K562 (cell line): ENCODE results near the gene CIART. TPM values are rescaled to one million over a fixed set of nuclear protein-coding genes. Genes with fewer than 3 reads are reported as not detected.

Experiments used
- CREB1 ChIP-seq, 2 experiments: sonication (generic) in 1 of 2; formaldehyde crosslinking in 1 of 2; IDR thresholded peaks; 2 replicates each; pipeline versions ENCODE4 v1.6.1 to v1.8.0; 2012 to 2022; ENCODE audit warnings: inconsistent platforms in 1 of 2, mild to moderate bottlenecking in 1 of 2, missing genetic modification reagents in 1 of 2, moderate library complexity in 1 of 2
- CXXC5 ChIP-seq: fragments of 250-450 bp; sonication (Bioruptor Pico); IDR thresholded peaks from 2 replicates; pipeline ENCODE4 v1.8.0; 2022; ENCODE audit warnings: inconsistent platforms, mild to moderate bottlenecking, moderate library complexity
- FOXK1 ChIP-seq: sonication (generic); formaldehyde crosslinking; IDR thresholded peaks from 2 replicates; pipeline ENCODE4 v1.8.0; 2022; ENCODE audit warnings: missing genetic modification reagents, mild to moderate bottlenecking, borderline replicate concordance
- NBN ChIP-seq: fragments of 450-650 bp; IDR thresholded peaks from 2 replicates; pipeline ENCODE4 v1.6.1; 2016; ENCODE audit warnings: low read depth, mild to moderate bottlenecking
- PTTG1 ChIP-seq: fragments of 450-650 bp; IDR thresholded peaks from 2 replicates; pipeline ENCODE4 v1.6.1; 2016; ENCODE audit warnings: low read depth, mild to moderate bottlenecking, missing genetic modification characterization, missing compliant biosample characterization
- SAFB2 ChIP-seq: fragments of 200-400 bp; formaldehyde crosslinking; IDR thresholded peaks from 2 replicates; pipeline ENCODE4 v1.6.1; 2018; ENCODE audit warnings: borderline replicate concordance, low read length, low read depth, moderate library complexity; ENCODE audit not compliant: severe bottlenecking
- SP1 ChIP-seq: sonication (generic); formaldehyde crosslinking; IDR thresholded peaks from 2 replicates; pipeline ENCODE4 v1.8.1; 2022; ENCODE audit warnings: mild to moderate bottlenecking, missing genetic modification reagents
- TEAD1 ChIP-seq, 2 experiments: fragments of 450-650 bp in 1 of 2; sonication (generic) in 1 of 2; formaldehyde crosslinking; IDR thresholded peaks; 2 replicates each; pipeline versions ENCODE4 v1.4.0 to v1.8.0; 2020 to 2022; ENCODE audit warnings: mild to moderate bottlenecking in 2 of 2, missing genetic modification reagents in 1 of 2
- TSC22D4 ChIP-seq: fragments of 450-650 bp; IDR thresholded peaks from 2 replicates; pipeline ENCODE4 v1.6.1; 2016; ENCODE audit warnings: missing genetic modification characterization, missing biosample characterization, control low read depth
- YY1 ChIP-seq, 3 experiments: IDR thresholded peaks; 2 replicates each; pipeline ENCODE4 v1.6.1; 2011; ENCODE audit warnings: low read length in 2 of 3, mild to moderate bottlenecking in 2 of 3, moderate library complexity in 2 of 3, borderline replicate concordance in 1 of 3, control low read depth in 1 of 3, low read depth in 1 of 3; ENCODE audit not compliant: insufficient read depth in 3 of 3, insufficient replicate concordance in 2 of 3, control insufficient read depth in 1 of 3, insufficient read length in 1 of 3; ENCODE audit errors: extremely low read depth in 1 of 3
- ZFPM2 ChIP-seq: fragments of 250-450 bp; sonication (Bioruptor Pico); IDR thresholded peaks from 2 replicates; pipeline ENCODE4 v1.5.1; 2022; ENCODE audit warnings: mild to moderate bottlenecking
- ZNF174 ChIP-seq: fragments of 250-450 bp; sonication (Bioruptor Pico); IDR thresholded peaks from 2 replicates; pipeline ENCODE4 v1.4.0; 2020; ENCODE audit warnings: mild to moderate bottlenecking
- ZNF436 ChIP-seq: fragments of 250-450, 450-650 bp; sonication (Bioruptor Pico); formaldehyde crosslinking; IDR thresholded peaks from 2 replicates; pipeline ENCODE4 v1.7.0; 2020; ENCODE audit warnings: mild to moderate bottlenecking
- ZNF778 ChIP-seq: fragments of 450-650 bp; formaldehyde crosslinking; IDR thresholded peaks from 2 replicates; pipeline ENCODE4 v1.4.0; 2020; ENCODE audit warnings: mild to moderate bottlenecking, moderate library complexity
- polyA plus RNA-seq, 8 experiments: library from polyadenylated mRNA; depleted of rRNA in 4 of 8; stranded (reverse) in 5 of 8; unstranded in 3 of 8; fragments of >200 nt; fragmentation: Nextera tagmentation in 2 of 8; fragmentation: Illumina TruSeq in 1 of 8; extraction: Ambion mirVana in 2 of 8; extraction: Trizol in 1 of 8; gene quantifications; 2 replicates each; pipeline versions ENCODE4 v1.2.1 to v1.2.3, GENCODE V29; 2011 to 2014; ENCODE audit warnings: inconsistent platforms in 1 of 8, missing spikeins in 1 of 8
- total RNA-seq, 7 experiments: library from RNA; depleted of rRNA in 6 of 7; stranded (reverse); fragments of >200 nt in 6 of 7; fragmentation: Illumina TruSeq in 2 of 7; extraction: Trizol in 2 of 7; gene quantifications; 2 replicates each; pipeline versions ENCODE4 v1.2.1 to v1.2.3, GENCODE V29; 2011 to 2021; ENCODE audit warnings: low replicate concordance in 1 of 7
- TF ChIP-seq, protein P1 (sequence below): fragments of 250-450 bp; sonication (Bioruptor Pico); IDR thresholded peaks from 2 replicates; pipeline ENCODE4 v1.4.0; 2020; ENCODE audit warnings: mild to moderate bottlenecking, moderate library complexity
- TF ChIP-seq, protein P2 (sequence below): fragments of 450-650 bp; formaldehyde crosslinking; conservative IDR thresholded peaks from 2 replicates; pipeline ENCODE4 v1.4.0; 2022; ENCODE audit warnings: mild to moderate bottlenecking, missing genetic modification characterization
- TF ChIP-seq, protein P3 (sequence below): fragments of 250-450 bp; sonication (Bioruptor Pico); IDR thresholded peaks from 2 replicates; pipeline ENCODE4 v1.5.0; 2020; ENCODE audit warnings: mild to moderate bottlenecking, borderline replicate concordance
- TF ChIP-seq, protein P4 (sequence below): fragments of 450-650 bp; formaldehyde crosslinking; IDR thresholded peaks from 2 replicates; pipeline ENCODE4 v1.4.0; 2022; ENCODE audit warnings: missing genetic modification characterization

CIART gene
- total and polyA plus RNA-seq, 9 of the 15 experiments (the other 6 are each of a cell fraction or from before 2014, with no cell fraction given): 0.07 to 0.35 (median 0.19) TPM; not detected in 2

DNA sequence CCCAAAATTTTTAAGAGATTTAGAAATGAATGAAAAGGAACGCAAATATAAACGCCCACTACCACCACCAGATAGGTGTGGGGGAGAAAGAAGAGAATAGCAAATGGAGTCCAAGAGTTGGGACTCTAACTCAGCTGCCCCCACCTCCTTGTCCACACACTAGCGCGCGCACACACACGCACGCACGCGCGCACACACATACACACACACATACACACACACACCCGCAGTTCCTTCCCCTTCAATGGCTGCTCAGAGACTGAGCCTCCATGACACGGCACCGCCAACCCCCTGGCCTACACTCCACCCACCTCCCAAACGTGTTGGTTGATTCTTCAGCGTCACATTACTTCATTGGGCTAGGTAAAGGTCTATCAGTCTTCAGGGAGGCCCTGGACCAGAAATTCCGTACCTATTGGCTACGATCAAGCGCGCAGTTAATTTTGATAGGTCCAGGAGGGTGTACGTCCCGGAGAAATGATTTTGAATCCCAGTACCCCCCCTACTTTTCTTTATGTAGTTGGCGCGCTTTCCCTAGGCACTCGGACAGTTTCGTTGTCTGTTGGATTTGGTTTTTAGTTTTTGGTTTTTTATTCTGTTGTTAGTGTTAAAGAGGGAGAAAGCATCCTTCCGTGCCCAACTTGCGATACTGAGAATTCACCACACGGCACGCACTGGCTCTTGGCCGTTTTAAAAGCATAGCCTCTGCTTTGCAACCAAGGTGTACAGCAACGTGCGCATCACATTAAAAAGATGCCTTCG is 46.3 kb upstream of the CIART start, which contains the start of gene ANP32E (continued):
- TF ChIP-seq, protein P1, sequence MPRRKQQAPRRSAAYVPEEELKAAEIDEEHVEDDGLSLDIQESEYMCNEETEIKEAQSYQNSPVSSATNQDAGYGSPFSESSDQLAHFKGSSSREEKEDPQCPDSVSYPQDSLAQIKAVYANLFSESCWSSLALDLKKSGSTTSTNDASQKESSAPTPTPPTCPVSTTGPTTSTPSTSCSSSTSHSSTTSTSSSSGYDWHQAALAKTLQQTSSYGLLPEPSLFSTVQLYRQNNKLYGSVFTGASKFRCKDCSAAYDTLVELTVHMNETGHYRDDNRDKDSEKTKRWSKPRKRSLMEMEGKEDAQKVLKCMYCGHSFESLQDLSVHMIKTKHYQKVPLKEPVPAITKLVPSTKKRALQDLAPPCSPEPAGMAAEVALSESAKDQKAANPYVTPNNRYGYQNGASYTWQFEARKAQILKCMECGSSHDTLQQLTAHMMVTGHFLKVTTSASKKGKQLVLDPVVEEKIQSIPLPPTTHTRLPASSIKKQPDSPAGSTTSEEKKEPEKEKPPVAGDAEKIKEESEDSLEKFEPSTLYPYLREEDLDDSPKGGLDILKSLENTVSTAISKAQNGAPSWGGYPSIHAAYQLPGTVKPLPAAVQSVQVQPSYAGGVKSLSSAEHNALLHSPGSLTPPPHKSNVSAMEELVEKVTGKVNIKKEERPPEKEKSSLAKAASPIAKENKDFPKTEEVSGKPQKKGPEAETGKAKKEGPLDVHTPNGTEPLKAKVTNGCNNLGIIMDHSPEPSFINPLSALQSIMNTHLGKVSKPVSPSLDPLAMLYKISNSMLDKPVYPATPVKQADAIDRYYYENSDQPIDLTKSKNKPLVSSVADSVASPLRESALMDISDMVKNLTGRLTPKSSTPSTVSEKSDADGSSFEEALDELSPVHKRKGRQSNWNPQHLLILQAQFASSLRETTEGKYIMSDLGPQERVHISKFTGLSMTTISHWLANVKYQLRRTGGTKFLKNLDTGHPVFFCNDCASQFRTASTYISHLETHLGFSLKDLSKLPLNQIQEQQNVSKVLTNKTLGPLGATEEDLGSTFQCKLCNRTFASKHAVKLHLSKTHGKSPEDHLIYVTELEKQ (CRISPR knock-in tag): no peak
- TF ChIP-seq TEAD1 (CRISPR knock-in tag; IDR thresholded peaks at IDR 0.05): peak; percentile 20 to 58; a peak in 2 of 4 replicates
- TF ChIP-seq PTTG1: no peak
- no peak for TF ChIP-seq ZNF436
- peak; percentile 84; the same call in 1 of the 2 replicates for TF ChIP-seq CREB1 (IDR thresholded peaks at IDR 0.05)
- peak; percentile 86 for TF ChIP-seq CREB1 (CRISPR knock-in tag; IDR thresholded peaks at IDR 0.05)
- TF ChIP-seq TSC22D4: no peak
- TF ChIP-seq ZNF778 (CRISPR knock-in tag): no peak
- TF ChIP-seq FOXK1 (CRISPR knock-in tag): 0 out of 2 replicates have a peak, but pooled peaks have one; percentile 74
- TF ChIP-seq ZNF174 (CRISPR knock-in tag): no peak
- TF ChIP-seq YY1 (IDR thresholded peaks at IDR 0.05; ENCODE audit: borderline replicate concordance in 1 of 3, control insufficient read depth in 1 of 3, extremely low read depth in 1 of 3, insufficient read depth in 3 of 3, insufficient read length in 1 of 3, insufficient replicate concordance in 2 of 3, low read depth in 1 of 3, low read length in 2 of 3): peak; percentile 69 to 96 (median 93)
- peak; percentile 91 for TF ChIP-seq NBN
- TF ChIP-seq SP1 (CRISPR knock-in tag): peak; percentile 98
- no peak for TF ChIP-seq SAFB2
- TF ChIP-seq CXXC5 (CRISPR knock-in tag): peak; percentile 89
- no peak for TF ChIP-seq ZFPM2 (CRISPR knock-in tag)
- TF ChIP-seq, protein P2, sequence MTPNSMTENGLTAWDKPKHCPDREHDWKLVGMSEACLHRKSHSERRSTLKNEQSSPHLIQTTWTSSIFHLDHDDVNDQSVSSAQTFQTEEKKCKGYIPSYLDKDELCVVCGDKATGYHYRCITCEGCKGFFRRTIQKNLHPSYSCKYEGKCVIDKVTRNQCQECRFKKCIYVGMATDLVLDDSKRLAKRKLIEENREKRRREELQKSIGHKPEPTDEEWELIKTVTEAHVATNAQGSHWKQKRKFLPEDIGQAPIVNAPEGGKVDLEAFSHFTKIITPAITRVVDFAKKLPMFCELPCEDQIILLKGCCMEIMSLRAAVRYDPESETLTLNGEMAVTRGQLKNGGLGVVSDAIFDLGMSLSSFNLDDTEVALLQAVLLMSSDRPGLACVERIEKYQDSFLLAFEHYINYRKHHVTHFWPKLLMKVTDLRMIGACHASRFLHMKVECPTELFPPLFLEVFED (CRISPR knock-in tag): peak; percentile 77
- TF ChIP-seq, protein P3, sequence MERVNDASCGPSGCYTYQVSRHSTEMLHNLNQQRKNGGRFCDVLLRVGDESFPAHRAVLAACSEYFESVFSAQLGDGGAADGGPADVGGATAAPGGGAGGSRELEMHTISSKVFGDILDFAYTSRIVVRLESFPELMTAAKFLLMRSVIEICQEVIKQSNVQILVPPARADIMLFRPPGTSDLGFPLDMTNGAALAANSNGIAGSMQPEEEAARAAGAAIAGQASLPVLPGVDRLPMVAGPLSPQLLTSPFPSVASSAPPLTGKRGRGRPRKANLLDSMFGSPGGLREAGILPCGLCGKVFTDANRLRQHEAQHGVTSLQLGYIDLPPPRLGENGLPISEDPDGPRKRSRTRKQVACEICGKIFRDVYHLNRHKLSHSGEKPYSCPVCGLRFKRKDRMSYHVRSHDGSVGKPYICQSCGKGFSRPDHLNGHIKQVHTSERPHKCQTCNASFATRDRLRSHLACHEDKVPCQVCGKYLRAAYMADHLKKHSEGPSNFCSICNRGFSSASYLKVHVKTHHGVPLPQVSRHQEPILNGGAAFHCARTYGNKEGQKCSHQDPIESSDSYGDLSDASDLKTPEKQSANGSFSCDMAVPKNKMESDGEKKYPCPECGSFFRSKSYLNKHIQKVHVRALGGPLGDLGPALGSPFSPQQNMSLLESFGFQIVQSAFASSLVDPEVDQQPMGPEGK (CRISPR knock-in tag): no peak
- TF ChIP-seq, protein P4, sequence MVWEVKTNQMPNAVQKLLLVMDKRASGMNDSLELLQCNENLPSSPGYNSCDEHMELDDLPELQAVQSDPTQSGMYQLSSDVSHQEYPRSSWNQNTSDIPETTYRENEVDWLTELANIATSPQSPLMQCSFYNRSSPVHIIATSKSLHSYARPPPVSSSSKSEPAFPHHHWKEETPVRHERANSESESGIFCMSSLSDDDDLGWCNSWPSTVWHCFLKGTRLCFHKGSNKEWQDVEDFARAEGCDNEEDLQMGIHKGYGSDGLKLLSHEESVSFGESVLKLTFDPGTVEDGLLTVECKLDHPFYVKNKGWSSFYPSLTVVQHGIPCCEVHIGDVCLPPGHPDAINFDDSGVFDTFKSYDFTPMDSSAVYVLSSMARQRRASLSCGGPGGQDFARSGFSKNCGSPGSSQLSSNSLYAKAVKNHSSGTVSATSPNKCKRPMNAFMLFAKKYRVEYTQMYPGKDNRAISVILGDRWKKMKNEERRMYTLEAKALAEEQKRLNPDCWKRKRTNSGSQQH: peak; percentile 89
